Liver (tissue), 9 donors: ENCODE data around the gene CYSRT1. TPM values are rescaled to one million over a fixed set of nuclear protein-coding genes. Genes with fewer than 3 reads are reported as not detected.

Experiments used
- DNase-seq: peaks from one replicate; pipeline ENCODE4 v3.0.0-alpha.2; 2017; ENCODE audit warnings: low spot score
- H3K27ac ChIP-seq, 2 donors: one replicate each; pipeline ENCODE4 v1.7.0; 2013; ENCODE audit warnings: inconsistent platforms in 2 of 2, low read length in 2 of 2, control low read depth in 1 of 2, low read depth in 1 of 2, mild to moderate bottlenecking in 1 of 2
- H3K27me3 ChIP-seq, 4 donors: one replicate each; pipeline versions ENCODE4 v1.6.1 to v1.7.0; 2013; ENCODE audit warnings: low read length in 3 of 4, inconsistent platforms in 1 of 4, mild to moderate bottlenecking in 1 of 4, moderate library complexity in 1 of 4; ENCODE audit not compliant: control insufficient read depth in 4 of 4, insufficient read depth in 4 of 4
- H3K36me3 ChIP-seq, 4 donors: one replicate each; pipeline versions ENCODE4 v1.6.1 to v1.7.0; 2013; ENCODE audit warnings: low read length in 3 of 4, mild to moderate bottlenecking in 3 of 4, low read depth in 1 of 4, moderate library complexity in 1 of 4; ENCODE audit not compliant: control insufficient read depth in 4 of 4, insufficient read depth in 3 of 4
- H3K4me1 ChIP-seq, 4 donors: one replicate each; pipeline versions ENCODE4 v1.6.1 to v1.7.0; 2013; ENCODE audit warnings: low read length in 3 of 4, mild to moderate bottlenecking in 3 of 4, moderate library complexity in 1 of 4; ENCODE audit not compliant: control insufficient read depth in 4 of 4, insufficient read depth in 4 of 4
- H3K4me3 ChIP-seq, 3 donors: one replicate each; pipeline versions ENCODE4 v1.6.1 to v1.7.0; 2013; ENCODE audit warnings: low read length in 3 of 3, control low read depth in 1 of 3, low read depth in 1 of 3, mild to moderate bottlenecking in 1 of 3
- H3K9ac ChIP-seq, 2 donors: one replicate each; pipeline ENCODE4 v1.7.0; 2013; ENCODE audit warnings: low read length in 2 of 2, mild to moderate bottlenecking in 2 of 2, moderate library complexity in 2 of 2, control low read depth in 1 of 2, low read depth in 1 of 2
- H3K9me3 ChIP-seq, 4 donors: one replicate each; pipeline versions ENCODE4 v1.6.1 to v1.7.0; 2013; ENCODE audit warnings: low read length in 3 of 4; ENCODE audit not compliant: control insufficient read depth in 4 of 4
- ATF3 ChIP-seq: IDR thresholded peaks from 2 replicates; pipeline ENCODE4 v1.6.1; 2016; ENCODE audit warnings: antibody characterized with exemption
- CTCF ChIP-seq: fragments of 150-350 bp; IDR thresholded peaks from 2 replicates; pipeline ENCODE4 v1.5.1; 2017; ENCODE audit warnings: improper control_type of control experiment, low read depth, low read length; ENCODE audit not compliant: missing input control
- EGR1 ChIP-seq, 2 donors: IDR thresholded peaks; 2 replicates each; pipeline ENCODE4 v1.6.1; 2016 to 2018; ENCODE audit warnings: antibody characterized with exemption in 2 of 2, low read depth in 2 of 2
- FOXA1 ChIP-seq: IDR thresholded peaks from 2 replicates; pipeline ENCODE4 v1.6.1; 2016; ENCODE audit warnings: antibody characterized with exemption
- FOXA2 ChIP-seq: IDR thresholded peaks from 2 replicates; pipeline ENCODE4 v1.6.1; 2016; ENCODE audit warnings: antibody characterized with exemption
- GABPA ChIP-seq, 2 donors: IDR thresholded peaks in 1 of 2; conservative IDR thresholded peaks in 1 of 2; 2 replicates each; pipeline ENCODE4 v1.6.1; 2016; ENCODE audit warnings: antibody characterized with exemption in 2 of 2, mild to moderate bottlenecking in 1 of 2, moderate library complexity in 1 of 2
- HNF4A ChIP-seq, 2 donors: conservative IDR thresholded peaks; 2 replicates each; pipeline ENCODE4 v1.6.1; 2016; ENCODE audit warnings: antibody characterized with exemption in 2 of 2, mild to moderate bottlenecking in 2 of 2
- HNF4G ChIP-seq: IDR thresholded peaks from 2 replicates; pipeline ENCODE4 v1.6.1; 2016; ENCODE audit warnings: antibody characterized with exemption
- JUND ChIP-seq, 2 donors: IDR thresholded peaks; 2 replicates each; pipeline ENCODE4 v1.6.1; 2016; ENCODE audit warnings: antibody characterized with exemption in 2 of 2
- MAX ChIP-seq: IDR thresholded peaks from 2 replicates; pipeline ENCODE4 v1.6.1; 2016; ENCODE audit warnings: antibody characterized with exemption
- NR2F2 ChIP-seq: IDR thresholded peaks from 2 replicates; pipeline ENCODE4 v1.6.1; 2016; ENCODE audit warnings: antibody characterized with exemption
- RAD21 ChIP-seq, 2 donors: IDR thresholded peaks; 2 replicates each; pipeline ENCODE4 v1.6.1; 2016; ENCODE audit warnings: antibody characterized with exemption in 2 of 2, mild to moderate bottlenecking in 2 of 2
- REST ChIP-seq: IDR thresholded peaks from 2 replicates; pipeline ENCODE4 v1.6.1; 2016; ENCODE audit warnings: antibody characterized with exemption, mild to moderate bottlenecking
- RXRA ChIP-seq, 2 donors: IDR thresholded peaks; 2 replicates each; pipeline ENCODE4 v1.6.1; 2017 to 2018; ENCODE audit warnings: antibody characterized with exemption in 2 of 2, mild to moderate bottlenecking in 1 of 2
- SP1 ChIP-seq: IDR thresholded peaks from 2 replicates; pipeline ENCODE4 v1.6.1; 2018; ENCODE audit warnings: antibody characterized with exemption, mild to moderate bottlenecking
- TAF1 ChIP-seq: conservative IDR thresholded peaks from 2 replicates; pipeline ENCODE4 v1.6.1; 2016; ENCODE audit warnings: antibody characterized with exemption, mild to moderate bottlenecking
- YY1 ChIP-seq: IDR thresholded peaks from 2 replicates; pipeline ENCODE4 v1.6.1; 2016; ENCODE audit warnings: antibody characterized with exemption, mild to moderate bottlenecking
- WGBS: extraction: QIAGEN DNeasy Blood & Tissue Kit; methylation state at CpG from one replicate; pipeline ENCODE4 v1.1.7; 2013; 5-methylcytosine and 5-hydroxymethylcytosine counted together
- polyA plus RNA-seq, 2 donors: library from polyadenylated mRNA; stranded (reverse) in 1 of 2; unstranded in 1 of 2; fragments of 200-250 nt in 1 of 2; fragments of >200 nt in 1 of 2; fragmentation: Nextera tagmentation in 1 of 2; extraction: Ambion mirVana in 1 of 2; gene quantifications; one replicate each; pipeline versions ENCODE4 v1.2.1 to v1.2.3, GENCODE V29; 2013 to 2015
- total RNA-seq, 2 donors: library from RNA; depleted of rRNA; stranded (reverse); fragments of >200 nt; gene quantifications; one replicate each; pipeline ENCODE4 v1.2.3, GENCODE V29; 2014
- TF ChIP-seq, protein P1 (sequence below): IDR thresholded peaks from 2 replicates; pipeline ENCODE4 v1.6.1; 2016; ENCODE audit warnings: antibody characterized with exemption
- donor health status: healthy.
- donor health status: healthy.
- donor health status: healthy.
- donor health status: healthy.
- donor health status: healthy.

CYSRT1 gene
- total and polyA plus RNA-seq, 4 donors: 0.14 to 0.50 (median 0.20) TPM

DNA sequence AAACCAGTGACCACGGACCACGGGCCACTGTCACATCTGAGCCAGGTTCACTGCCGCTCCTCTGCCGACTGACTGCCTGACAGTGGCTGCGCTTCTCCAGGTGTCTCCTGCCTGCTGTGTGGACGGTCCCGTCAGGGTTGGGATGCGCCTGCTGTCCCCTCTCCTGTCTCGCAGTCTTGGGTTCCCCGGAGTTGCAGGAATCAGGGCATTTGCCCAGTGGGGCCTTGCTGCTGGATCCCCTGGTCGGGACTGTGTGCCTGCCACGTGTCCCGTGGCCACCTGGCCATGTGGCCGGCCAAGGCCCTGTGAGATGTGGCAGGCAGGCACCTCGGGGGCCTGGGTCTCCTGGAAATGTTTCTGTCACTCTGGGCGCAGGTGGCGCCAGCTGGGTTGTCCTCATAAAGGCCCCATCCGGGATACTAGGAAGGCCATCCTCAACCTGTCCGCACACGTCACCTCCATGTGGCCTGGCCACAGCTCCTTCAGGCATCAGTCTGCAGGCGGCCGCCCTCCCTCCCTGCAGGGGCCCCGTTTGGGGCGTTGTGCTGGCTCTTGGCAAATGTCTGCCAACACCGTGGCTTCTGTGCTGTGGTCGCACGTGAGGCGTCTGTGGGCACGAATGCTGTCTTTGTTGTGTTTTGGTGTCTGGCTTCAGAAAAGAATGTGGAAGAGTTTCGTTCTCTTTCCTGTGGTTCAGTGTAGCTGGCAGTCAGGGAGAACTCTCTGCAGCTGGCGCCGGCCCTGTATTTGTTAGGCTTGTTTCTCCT, 46.1 kb downstream of the CYSRT1 start:
- peaks cover 0 to 14% (median 5%) of the 10 kb centered on the region in 4 donors for H3K36me3 ChIP-seq
- TF ChIP-seq HNF4G (no peak), NR2F2 (no peak), TAF1 (no peak), JUND (IDR thresholded peaks at IDR 0.05) (no peak), GABPA (IDR thresholded peaks at IDR 0.05 in 1 of 2, conservative IDR thresholded peaks at IDR 0.05 in 1 of 2) (no peak), SP1 (no peak), EGR1 (IDR thresholded peaks at IDR 0.05; ENCODE audit: low read depth in 2 of 2) (no peak), FOXA1 (no peak), RXRA (IDR thresholded peaks at IDR 0.05) (no peak), RAD21 (IDR thresholded peaks at IDR 0.05) (no peak), ATF3 (no peak), FOXA2 (no peak), CTCF (no peak), MAX (no peak), HNF4A (conservative IDR thresholded peaks at IDR 0.05) (no peak), REST (no peak), YY1 (no peak)
- TF ChIP-seq, protein P1, sequence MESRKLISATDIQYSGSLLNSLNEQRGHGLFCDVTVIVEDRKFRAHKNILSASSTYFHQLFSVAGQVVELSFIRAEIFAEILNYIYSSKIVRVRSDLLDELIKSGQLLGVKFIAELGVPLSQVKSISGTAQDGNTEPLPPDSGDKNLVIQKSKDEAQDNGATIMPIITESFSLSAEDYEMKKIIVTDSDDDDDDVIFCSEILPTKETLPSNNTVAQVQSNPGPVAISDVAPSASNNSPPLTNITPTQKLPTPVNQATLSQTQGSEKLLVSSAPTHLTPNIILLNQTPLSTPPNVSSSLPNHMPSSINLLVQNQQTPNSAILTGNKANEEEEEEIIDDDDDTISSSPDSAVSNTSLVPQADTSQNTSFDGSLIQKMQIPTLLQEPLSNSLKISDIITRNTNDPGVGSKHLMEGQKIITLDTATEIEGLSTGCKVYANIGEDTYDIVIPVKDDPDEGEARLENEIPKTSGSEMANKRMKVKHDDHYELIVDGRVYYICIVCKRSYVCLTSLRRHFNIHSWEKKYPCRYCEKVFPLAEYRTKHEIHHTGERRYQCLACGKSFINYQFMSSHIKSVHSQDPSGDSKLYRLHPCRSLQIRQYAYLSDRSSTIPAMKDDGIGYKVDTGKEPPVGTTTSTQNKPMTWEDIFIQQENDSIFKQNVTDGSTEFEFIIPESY: no peak
- peaks cover 9 to 53% (median 26%) of the 10 kb centered on the region in 4 donors for H3K4me1 ChIP-seq
- no peak overlapping the region for H3K27ac ChIP-seq
- 91% methylated on average over 32 of the region's 32 CpGs for WGBS
- H3K4me3 ChIP-seq: no peak overlapping the region
- H3K9me3 ChIP-seq: no peaks in the 10 kb centered on the region
- no peak overlapping the region for H3K9ac ChIP-seq
- no peaks in the 10 kb centered on the region for H3K27me3 ChIP-seq
- no peak for DNase-seq
